ENCODE data around the gene CSNK1E. TPM values are rescaled to one million over a fixed set of nuclear protein-coding genes. Genes with fewer than 3 reads are reported as not detected.

CSNK1E gene
- total and polyA plus RNA-seq, 2 of the 8 experiments (the other 6 are each of a cell fraction or from before 2014, with no cell fraction given) = 247 to 263 TPM

DNA sequence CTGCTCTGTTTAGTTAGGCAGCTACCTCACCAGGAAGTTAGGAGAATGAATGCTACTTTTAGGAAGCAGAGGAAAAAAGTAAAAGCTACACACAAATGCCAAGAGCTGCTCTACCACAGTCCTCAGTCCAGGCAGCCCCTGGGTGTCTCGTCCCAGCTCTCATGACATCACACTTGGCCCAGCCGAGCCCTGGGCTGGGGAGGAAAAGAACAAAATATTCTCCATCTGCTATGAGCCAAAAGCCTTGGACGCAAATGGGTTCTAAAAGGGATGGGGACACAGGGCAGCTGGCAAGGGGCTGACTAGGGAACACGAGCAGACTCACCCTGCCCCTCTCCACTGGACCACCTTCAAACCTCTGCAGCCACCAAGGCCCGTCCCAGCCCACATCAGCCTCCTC lies 70.5 kb downstream of the CSNK1E start (continued):
- no peak for TF ChIP-seq SIRT6 (IDR thresholded peaks at IDR 0.05; ENCODE audit: low read length)
- no peak for TF ChIP-seq CEBPB (IDR thresholded peaks at IDR 0.05; ENCODE audit: low read depth, low read length)
- TF ChIP-seq KDM1A (IDR thresholded peaks at IDR 0.05; ENCODE audit: borderline replicate concordance, low read length) = no peak
- no peak for TF ChIP-seq POLR2A (IDR thresholded peaks at IDR 0.05; ENCODE audit: control extremely low read depth in 1 of 2, low read depth in 2 of 2, low read length in 2 of 2)
- no peak for TF ChIP-seq BRCA1 (IDR thresholded peaks at IDR 0.05; ENCODE audit: low read depth, low read length)

Data from H1 (cell line).